GM10248 (cell line): ENCODE measurements around the gene IL17A.

Experiments
- CTCF ChIA-PET: fragments of 300-600 bp; sonication (Branson Sonifier 250); formaldehyde crosslinking; extraction: SDS; loops from one replicate; lab custom pipeline; 2021; ENCODE audit warnings: antibody characterized with exemption; lab: Yijun Ruan, JAX
- POLR2A ChIA-PET: fragments of 350-650 bp; sonication (Branson Sonifier 250); formaldehyde crosslinking; extraction: SDS; loops from one replicate; lab custom pipeline; 2020; ENCODE audit warnings: antibody characterized with exemption; lab: Yijun Ruan, JAX
- DNase-seq: peaks from one replicate; pipeline ENCODE4 v3.0.0; 2012; ENCODE audit errors: extremely low spot score
- CTCF ChIP-seq: IDR thresholded peaks from 2 replicates; pipeline ENCODE4 v1.5.1; 2012; ENCODE audit warnings: mild to moderate bottlenecking, low read depth; ENCODE audit errors: extremely low read depth, missing control alignments, control extremely low read depth

Gene IL17A

GRCh38 chr6:52186075-52186474, at the start of gene IL17A:
Gene IL17A (plus strand): TSS chr6:52186375. CDS start chr6:52186432, 57 bp downstream.
- ChIA-PET CTCF (interaction anchor here (0.9 to 1.1 kb wide), 3 partner anchors 9 to 23 kb away, joined by 3 to 5 read pairs (median 3); no protein-coding TSS in a partner anchor), POLR2A (no interaction called here)
- no peak for TF ChIP-seq CTCF
- DNase-seq: no peak

DNA sequence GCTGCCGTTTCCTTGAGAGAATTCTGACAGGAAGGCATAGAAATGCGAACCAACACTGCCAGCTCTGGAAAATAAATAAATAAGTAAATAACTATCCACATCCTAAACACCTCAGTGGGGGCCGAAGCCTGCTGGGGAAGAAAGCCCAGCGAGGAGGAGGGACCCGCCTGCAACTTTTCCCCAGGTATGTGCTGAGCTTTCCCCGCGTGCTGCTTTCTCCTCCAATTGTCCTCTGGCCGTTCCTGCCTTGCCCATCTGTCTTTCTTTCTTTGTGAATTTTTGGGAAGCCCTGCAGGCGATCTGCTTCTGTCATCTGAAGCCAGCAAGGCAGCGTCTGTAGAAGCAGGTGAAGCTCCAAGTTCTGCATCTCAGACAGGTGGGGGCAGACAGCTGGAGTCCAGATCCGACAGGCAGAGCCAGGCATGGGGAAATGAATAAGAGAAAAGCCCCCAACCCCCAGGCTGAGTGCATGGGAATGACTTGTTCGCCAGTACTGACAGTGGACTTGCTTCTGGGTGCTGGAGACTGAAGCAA, 49.2 kb upstream of the IL17A start:
- POLR2A ChIA-PET: no interaction called here

GRCh38 chr6:52138284-52138683, 47.9 kb upstream of the IL17A start:
- no peak for DNase-seq
- ChIA-PET CTCF (no interaction called here), POLR2A (no interaction called here)
- no peak for TF ChIP-seq CTCF

More for the DNA sequence above, 49.2 kb upstream of the IL17A start:
- no peak for TF ChIP-seq CTCF
- no peak for DNase-seq
- CTCF ChIA-PET: interaction anchor here (0.7 to 1.2 kb wide), 2 partner anchors 9 to 10 kb away, joined by 3 read pairs; no protein-coding TSS in a partner anchor

DNA sequence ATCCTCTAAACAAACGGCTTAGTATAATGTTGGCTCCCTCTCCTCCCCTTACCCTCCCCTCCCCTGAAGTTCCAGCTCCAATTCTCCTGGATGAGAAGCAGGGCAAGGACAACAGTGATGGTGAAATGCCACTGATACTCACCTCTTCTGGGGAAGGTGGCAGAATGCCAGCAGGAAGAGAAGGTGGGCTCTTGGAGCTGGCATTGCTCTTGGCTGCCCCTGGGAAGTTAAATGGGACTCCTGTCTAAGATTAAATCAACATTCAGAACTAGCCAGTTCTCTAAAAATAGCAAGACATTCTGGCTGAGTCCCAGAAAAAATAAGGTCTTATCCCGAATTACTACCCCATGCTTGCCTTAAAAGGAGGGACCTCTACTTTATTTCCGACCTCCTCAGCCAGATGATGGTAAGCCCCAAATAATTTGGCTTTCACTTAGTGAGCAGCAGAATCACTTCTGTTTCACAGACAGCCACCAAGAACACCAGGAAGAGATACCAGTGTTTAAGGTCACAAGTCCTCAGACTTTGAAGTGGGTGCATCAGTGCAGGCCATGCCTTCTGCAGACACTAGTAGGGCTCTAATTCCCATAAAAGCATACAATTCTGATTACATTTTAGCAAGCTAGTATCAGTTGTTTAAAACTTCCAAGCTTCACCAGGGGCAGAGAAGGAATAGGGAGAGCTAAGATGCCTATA, 46.0 kb upstream of the IL17A start:
- no peak for TF ChIP-seq CTCF
- ChIA-PET POLR2A (no interaction called here), CTCF (no interaction called here)
- DNase-seq: no peak

DNA sequence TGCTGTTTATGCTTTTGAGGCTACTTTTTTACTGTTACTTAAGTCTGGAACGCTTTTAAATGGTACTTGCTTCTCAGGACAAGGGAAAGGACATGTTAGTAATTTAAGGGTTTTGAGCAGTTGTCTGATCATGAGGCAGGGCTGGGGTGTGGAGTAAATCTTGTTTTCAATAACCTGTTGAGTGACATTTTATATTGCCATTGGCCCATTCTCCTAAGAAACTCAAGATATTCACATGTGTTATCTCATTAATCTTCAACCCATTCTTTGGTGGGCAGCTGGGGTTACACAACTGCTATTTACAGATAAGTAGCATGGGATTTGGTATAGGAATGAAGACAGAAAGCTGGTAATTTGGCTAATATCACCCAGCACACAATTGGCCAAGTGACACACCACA, 44.6 kb upstream of the IL17A start:
- TF ChIP-seq CTCF: no peak
- CTCF ChIA-PET: no interaction called here
- POLR2A ChIA-PET: no interaction called here
- no peak for DNase-seq

- no peak for DNase-seq
- POLR2A ChIA-PET: no interaction called here
- TF ChIP-seq CTCF: no peak
- CTCF ChIA-PET: no interaction called here
Observed at GRCh38 chr6:52142556-52142955, 43.6 kb upstream of the IL17A start.

DNA sequence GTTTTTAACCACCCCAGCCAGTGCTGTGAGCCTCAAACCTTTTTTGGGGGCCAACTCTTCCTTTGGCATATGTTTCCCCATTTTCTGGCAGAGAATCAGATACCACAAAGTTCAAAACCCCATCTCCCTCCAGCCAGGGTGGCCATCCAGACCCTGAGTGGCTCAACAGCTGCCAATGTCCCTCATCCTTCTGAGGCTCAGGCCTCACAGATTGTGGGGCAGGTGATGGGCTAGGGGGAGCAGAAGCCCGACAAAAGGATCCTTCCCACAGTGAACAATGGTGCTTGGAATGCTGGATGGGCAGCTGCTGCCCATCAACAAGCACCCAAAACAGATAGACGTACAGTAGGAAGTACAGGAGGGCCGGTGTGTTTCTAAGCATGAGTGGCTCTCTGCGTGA, 42.6 kb upstream of the IL17A start:
- DNase-seq: no peak
- POLR2A ChIA-PET: no interaction called here
- CTCF ChIA-PET: no interaction called here
- no peak for TF ChIP-seq CTCF
